ENCODE results near the gene GNL1.

Gene GNL1, protein sequence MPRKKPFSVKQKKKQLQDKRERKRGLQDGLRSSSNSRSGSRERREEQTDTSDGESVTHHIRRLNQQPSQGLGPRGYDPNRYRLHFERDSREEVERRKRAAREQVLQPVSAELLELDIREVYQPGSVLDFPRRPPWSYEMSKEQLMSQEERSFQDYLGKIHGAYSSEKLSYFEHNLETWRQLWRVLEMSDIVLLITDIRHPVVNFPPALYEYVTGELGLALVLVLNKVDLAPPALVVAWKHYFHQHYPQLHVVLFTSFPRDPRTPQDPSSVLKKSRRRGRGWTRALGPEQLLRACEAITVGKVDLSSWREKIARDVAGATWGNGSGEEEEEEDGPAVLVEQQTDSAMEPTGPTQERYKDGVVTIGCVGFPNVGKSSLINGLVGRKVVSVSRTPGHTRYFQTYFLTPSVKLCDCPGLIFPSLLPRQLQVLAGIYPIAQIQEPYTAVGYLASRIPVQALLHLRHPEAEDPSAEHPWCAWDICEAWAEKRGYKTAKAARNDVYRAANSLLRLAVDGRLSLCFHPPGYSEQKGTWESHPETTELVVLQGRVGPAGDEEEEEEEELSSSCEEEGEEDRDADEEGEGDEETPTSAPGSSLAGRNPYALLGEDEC

DNA sequence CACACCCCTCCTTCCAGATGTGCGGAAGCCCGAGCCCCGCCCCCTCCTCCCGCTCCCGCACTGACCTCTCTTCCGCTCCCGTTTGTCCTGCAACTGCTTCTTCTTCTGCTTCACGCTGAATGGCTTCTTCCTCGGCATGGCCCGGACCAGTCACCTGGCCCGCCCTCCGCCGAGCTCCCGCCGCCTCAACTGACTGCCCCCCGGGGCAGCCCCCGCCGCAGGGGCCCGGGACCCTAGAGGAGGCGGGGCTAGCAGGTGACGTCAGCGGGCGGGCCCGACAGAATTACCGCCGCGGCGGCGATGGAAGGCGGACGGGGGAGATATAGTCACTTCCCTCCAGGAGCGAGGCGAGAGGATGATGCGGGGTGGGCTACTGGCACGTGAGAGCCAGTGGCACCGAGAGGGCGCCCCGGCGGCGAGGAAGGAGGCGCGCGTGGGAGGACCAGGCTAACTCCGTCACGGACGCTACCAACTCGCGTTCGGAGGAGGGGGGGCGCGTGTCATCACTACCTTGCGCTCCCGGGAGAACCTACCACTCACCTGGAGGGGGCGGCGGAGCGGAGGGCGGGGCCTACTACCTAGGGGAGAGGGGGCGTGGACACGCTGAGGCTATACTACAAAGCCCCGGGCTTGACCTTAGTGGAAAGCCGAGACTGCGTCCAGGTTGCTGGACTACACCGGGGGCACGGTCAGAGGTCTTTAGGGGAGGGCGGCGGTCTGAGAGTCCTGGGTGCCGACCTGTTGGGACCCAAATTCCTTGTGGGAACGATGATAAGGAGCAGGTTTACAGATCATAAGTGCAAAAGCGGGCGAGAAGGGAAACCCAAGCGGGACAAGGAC is at the start of gene GNL1:
Gene GNL1 (minus strand): TSS at position 424 of the 840 bp plus-strand sequence. CDS start 286 bp downstream, at position 138.
- peak; percentile 32 for TF ChIP-seq POLR2A (IDR thresholded peaks at IDR 0.05; ENCODE audit: low read depth, low read length)
- DNase-seq (ENCODE audit: insufficient read length, low spot score) (peak; percentile 68), FAIRE-seq (no peak)

- no peak for TF ChIP-seq POLR2A (IDR thresholded peaks at IDR 0.05; ENCODE audit: low read depth, low read length)
- no peak for FAIRE-seq
- DNase-seq (ENCODE audit: insufficient read length, low spot score): no peak
Measured at GRCh38 chr6:30603961-30604360, 47.7 kb upstream of the GNL1 start.

GRCh38 chr6:30601815-30602641 is 45.7 kb upstream of the GNL1 start:
- no peak for TF ChIP-seq POLR2A (IDR thresholded peaks at IDR 0.05; ENCODE audit: low read depth, low read length)
- FAIRE-seq: no peak
- no peak for DNase-seq (ENCODE audit: insufficient read length, low spot score)

GRCh38 chr6:30601436-30601814 is 45.1 kb upstream of the GNL1 start:
- FAIRE-seq: no peak
- DNase-seq (ENCODE audit: insufficient read length, low spot score): no peak

DNA sequence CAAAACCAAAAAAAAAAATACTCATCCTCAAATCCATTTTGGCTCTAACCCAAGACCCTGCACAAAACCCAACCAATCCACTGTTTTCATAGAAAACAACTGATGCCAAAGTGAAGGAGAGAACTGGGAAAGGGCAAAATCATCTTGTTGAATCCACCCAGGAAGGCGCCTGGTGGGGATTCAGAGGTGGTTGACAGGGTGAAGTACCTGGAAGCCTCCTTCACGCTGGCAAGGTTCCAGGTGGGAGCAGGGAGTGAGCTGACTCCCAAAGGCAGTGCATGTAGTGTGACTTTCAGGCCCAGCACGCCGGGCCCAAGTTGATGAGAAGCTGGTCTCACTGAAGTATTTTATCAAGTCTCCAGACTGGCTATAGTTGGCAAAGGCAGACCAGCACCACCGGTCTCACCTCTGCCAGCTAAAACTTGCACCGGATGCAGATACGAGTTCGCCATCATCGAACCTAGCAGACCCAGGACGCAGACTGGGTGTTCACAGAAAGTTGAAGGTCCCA is 44.2 kb upstream of the GNL1 start:
- FAIRE-seq (no peak), DNase-seq (ENCODE audit: insufficient read length, low spot score) (no peak)
- no peak for TF ChIP-seq POLR2A (IDR thresholded peaks at IDR 0.05; ENCODE audit: low read depth, low read length)

More at GRCh38 chr6:30601436-30601814, 45.1 kb upstream of the GNL1 start:
- no peak for TF ChIP-seq POLR2A (IDR thresholded peaks at IDR 0.05; ENCODE audit: low read depth, low read length)

GRCh38 chr6:30599625-30600324 is 43.5 kb upstream of the GNL1 start:
- no peak for TF ChIP-seq POLR2A (IDR thresholded peaks at IDR 0.05; ENCODE audit: low read depth, low read length)
- no peak for DNase-seq (ENCODE audit: insufficient read length, low spot score)
- FAIRE-seq: no peak

DNA sequence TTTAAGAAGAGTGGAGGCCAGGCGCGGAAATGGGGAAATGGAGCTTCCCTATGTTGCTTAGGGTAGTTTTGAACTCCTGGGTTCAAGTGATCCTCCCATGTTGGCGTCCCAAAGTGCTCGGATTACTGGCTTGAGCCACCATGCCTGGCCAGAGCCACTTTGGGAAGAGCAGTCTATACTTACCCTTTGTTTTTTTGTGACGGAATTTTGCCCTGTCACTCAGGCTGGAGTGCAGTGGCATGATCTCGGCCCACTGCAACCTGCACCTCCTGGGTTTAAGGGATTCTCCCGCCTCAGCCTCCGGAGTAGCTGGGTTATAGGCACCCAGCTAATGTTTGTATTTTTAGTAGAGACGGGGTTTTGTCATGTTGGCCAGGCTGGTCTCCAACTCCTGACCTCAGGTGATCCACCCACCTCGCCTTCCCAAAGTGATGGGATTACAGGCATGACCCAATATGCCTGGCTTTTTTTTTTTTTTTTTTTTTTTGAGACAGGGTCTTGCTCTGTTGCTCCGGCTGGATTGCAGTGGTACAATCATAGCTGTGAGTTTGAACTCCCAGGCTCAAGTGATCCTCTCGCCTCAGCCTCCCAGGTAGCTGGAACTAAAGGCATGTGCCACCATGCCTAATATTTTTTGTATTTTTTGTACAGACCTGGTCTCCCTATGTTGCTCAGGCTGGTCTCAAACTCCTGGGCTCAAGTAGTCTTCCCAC is 42.8 kb upstream of the GNL1 start:
- DNase-seq (ENCODE audit: insufficient read length, low spot score) (no peak), FAIRE-seq (no peak)
- no peak for TF ChIP-seq POLR2A (IDR thresholded peaks at IDR 0.05; ENCODE audit: low read depth, low read length)

GRCh38 chr6:30597315-30598144 is 41.2 kb upstream of the GNL1 start:
- FAIRE-seq (peak; percentile 27), DNase-seq (ENCODE audit: insufficient read length, low spot score) (peak; percentile 69)

- no peak for TF ChIP-seq POLR2A (IDR thresholded peaks at IDR 0.05; ENCODE audit: low read depth, low read length)
- no peak for DNase-seq (ENCODE audit: insufficient read length, low spot score)
- no peak for FAIRE-seq
Measured at GRCh38 chr6:30592287-30592686, 36.0 kb upstream of the GNL1 start.

- FAIRE-seq (no peak), DNase-seq (ENCODE audit: insufficient read length, low spot score) (no peak)
- no peak for TF ChIP-seq POLR2A (IDR thresholded peaks at IDR 0.05; ENCODE audit: low read depth, low read length)
Measured at GRCh38 chr6:30591008-30591407, 34.7 kb upstream of the GNL1 start.

GRCh38 chr6:30590509-30590908 is 34.2 kb upstream of the GNL1 start:
- no peak for FAIRE-seq
- TF ChIP-seq POLR2A (IDR thresholded peaks at IDR 0.05; ENCODE audit: low read depth, low read length): no peak
- no peak for DNase-seq (ENCODE audit: insufficient read length, low spot score)
